Neural progenitor cell (in vitro differentiated cells): ENCODE measurements around the gene PBLD. TPM values are rescaled to one million over a fixed set of nuclear protein-coding genes. Genes with fewer than 3 reads are reported as not detected.

ENCODE experiments used
- DNase-seq: peaks from one replicate; pipeline ENCODE4 v3.0.0-alpha.2; 2016; ENCODE audit warnings: low spot score
- H2AFZ ChIP-seq: fragments of 200-600 bp; sonication (generic); replicated peaks from 2 replicates; pipeline ENCODE4 v1.6.1; 2016; ENCODE audit warnings: antibody characterized with exemption
- H3F3A ChIP-seq: fragments of 200-600 bp; sonication (generic); 2 replicates; pipeline ENCODE4 v1.6.1; 2016; ENCODE audit warnings: antibody characterized with exemption, low read depth
- H3K27ac ChIP-seq: fragments of 200-600 bp; sonication (generic); 2 replicates; pipeline ENCODE4 v1.5.1; 2016; ENCODE audit warnings: mild to moderate bottlenecking
- H3K27me3 ChIP-seq: fragments of 200-600 bp; sonication (generic); 2 replicates; pipeline ENCODE4 v1.6.1; 2016; ENCODE audit warnings: mild to moderate bottlenecking, moderate library complexity
- H3K36me3 ChIP-seq: fragments of 200-600 bp; sonication (generic); 2 replicates; pipeline ENCODE4 v1.5.1; 2016
- H3K4me1 ChIP-seq: fragments of 200-600 bp; sonication (generic); 2 replicates; pipeline ENCODE4 v1.6.1; 2016; ENCODE audit warnings: mixed run types
- H3K4me2 ChIP-seq: fragments of 200-600 bp; sonication (generic); 2 replicates; pipeline ENCODE4 v1.6.1; 2016
- H3K4me3 ChIP-seq: fragments of 200-600 bp; sonication (generic); 2 replicates; pipeline ENCODE4 v1.5.1; 2016
- H3K79me2 ChIP-seq: fragments of 200-600 bp; sonication (generic); 2 replicates; pipeline ENCODE4 v1.6.1; 2016; ENCODE audit warnings: low read depth
- H3K9ac ChIP-seq: fragments of 200-600 bp; sonication (generic); 2 replicates; pipeline ENCODE4 v1.6.1; 2016
- H3K9me3 ChIP-seq: fragments of 200-600 bp; sonication (generic); 2 replicates; pipeline ENCODE4 v1.5.1; 2016; ENCODE audit warnings: low read depth
- H4K20me1 ChIP-seq: fragments of 200-600 bp; sonication (generic); 2 replicates; pipeline ENCODE4 v1.6.1; 2016; ENCODE audit warnings: low read depth
- H3K27ac Mint-ChIP-seq: 3 replicates; pipeline ENCODE4 v1.8.0; 2021; ENCODE audit warnings: mixed read lengths
- H3K27me3 Mint-ChIP-seq: 2 replicates; pipeline ENCODE4 v1.8.0; 2022; ENCODE audit warnings: low read depth, mild to moderate bottlenecking, inconsistent platforms, moderate library complexity, mixed read lengths; ENCODE audit not compliant: insufficient read depth
- H3K36me3 Mint-ChIP-seq: 3 replicates; pipeline ENCODE4 v1.8.0; 2021; ENCODE audit warnings: mixed read lengths
- H3K4me1 Mint-ChIP-seq: 3 replicates; pipeline ENCODE4 v1.8.0; 2021; ENCODE audit warnings: mixed read lengths
- H3K4me3 Mint-ChIP-seq: 3 replicates; pipeline ENCODE4 v1.8.0; 2021; ENCODE audit warnings: mild to moderate bottlenecking, moderate library complexity, mixed read lengths
- H3K9me3 Mint-ChIP-seq: 3 replicates; pipeline ENCODE4 v1.8.0; 2020; ENCODE audit warnings: mixed read lengths
- EZH2 ChIP-seq: fragments of 200-600 bp; sonication (generic); IDR thresholded peaks from 2 replicates; pipeline ENCODE4 v1.6.1; 2017; ENCODE audit warnings: antibody characterized with exemption, mild to moderate bottlenecking, moderate library complexity
- EZH2phosphoT487 ChIP-seq: fragments of 200-600 bp; sonication (generic); IDR thresholded peaks from 2 replicates; pipeline ENCODE4 v1.6.1; 2017; ENCODE audit warnings: antibody characterized with exemption
- total RNA-seq: library from RNA; depleted of rRNA; stranded (reverse); fragments of >200 nt; gene quantifications from 2 replicates; pipeline ENCODE4 v1.2.3, GENCODE V29; 2015; ENCODE audit warnings: low replicate concordance
- TF ChIP-seq, protein P1 (sequence below): fragments of 200-600 bp; sonication (generic); IDR thresholded peaks from 2 replicates; pipeline ENCODE4 v1.5.1; 2017; ENCODE audit warnings: antibody characterized with exemption, mild to moderate bottlenecking

The PBLD gene
- total RNA-seq, 1 donor from 2014 or later, result 5.8 TPM

DNA sequence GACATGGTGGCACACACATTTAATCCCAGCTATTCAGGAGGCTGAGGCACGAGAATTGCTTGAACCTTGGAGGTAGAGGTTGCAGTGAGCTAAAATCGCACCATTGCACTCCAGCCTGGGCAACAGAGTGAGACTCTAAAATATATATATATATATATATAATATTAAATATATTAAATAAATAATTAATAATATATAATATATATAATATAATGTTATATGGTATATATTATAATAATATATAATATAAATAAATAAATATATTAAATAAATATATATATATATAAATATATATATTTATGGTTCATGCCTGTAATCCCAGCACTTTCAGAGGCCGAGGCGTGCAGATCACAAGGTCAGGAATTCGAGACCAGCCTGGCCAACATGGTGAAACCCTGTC, 33.9 kb upstream of the PBLD start:
- H3K4me3 ChIP-seq, result no peak overlapping the region
- H3K9me3 ChIP-seq, result no peaks in the 10 kb centered on the region
- no peak overlapping the region for H3K9ac ChIP-seq
- Mint-ChIP-seq H3K9me3 (peaks cover 9% of the 10 kb centered on the region), H3K4me3 (no peak overlapping the region), H3K27ac (no peak overlapping the region), H3K36me3 (peaks cover 20% of the 10 kb centered on the region), H3K4me1 (no peaks in the 10 kb centered on the region), H3K27me3 (peaks cover 2% of the 10 kb centered on the region)
- H2AFZ ChIP-seq, result no peak overlapping the region
- no peaks in the 10 kb centered on the region for H3K4me1 ChIP-seq
- no peaks in the 10 kb centered on the region for H4K20me1 ChIP-seq
- TF ChIP-seq EZH2phosphoT487, result no peak
- TF ChIP-seq, protein P1, sequence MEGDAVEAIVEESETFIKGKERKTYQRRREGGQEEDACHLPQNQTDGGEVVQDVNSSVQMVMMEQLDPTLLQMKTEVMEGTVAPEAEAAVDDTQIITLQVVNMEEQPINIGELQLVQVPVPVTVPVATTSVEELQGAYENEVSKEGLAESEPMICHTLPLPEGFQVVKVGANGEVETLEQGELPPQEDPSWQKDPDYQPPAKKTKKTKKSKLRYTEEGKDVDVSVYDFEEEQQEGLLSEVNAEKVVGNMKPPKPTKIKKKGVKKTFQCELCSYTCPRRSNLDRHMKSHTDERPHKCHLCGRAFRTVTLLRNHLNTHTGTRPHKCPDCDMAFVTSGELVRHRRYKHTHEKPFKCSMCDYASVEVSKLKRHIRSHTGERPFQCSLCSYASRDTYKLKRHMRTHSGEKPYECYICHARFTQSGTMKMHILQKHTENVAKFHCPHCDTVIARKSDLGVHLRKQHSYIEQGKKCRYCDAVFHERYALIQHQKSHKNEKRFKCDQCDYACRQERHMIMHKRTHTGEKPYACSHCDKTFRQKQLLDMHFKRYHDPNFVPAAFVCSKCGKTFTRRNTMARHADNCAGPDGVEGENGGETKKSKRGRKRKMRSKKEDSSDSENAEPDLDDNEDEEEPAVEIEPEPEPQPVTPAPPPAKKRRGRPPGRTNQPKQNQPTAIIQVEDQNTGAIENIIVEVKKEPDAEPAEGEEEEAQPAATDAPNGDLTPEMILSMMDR, result no peak
- TF ChIP-seq EZH2, result no peak
- H3K79me2 ChIP-seq, result no peaks in the 10 kb centered on the region
- no peak overlapping the region for H3K4me2 ChIP-seq
- no peak for DNase-seq
- H3K27me3 ChIP-seq, result no peaks in the 10 kb centered on the region
- H3F3A ChIP-seq, result peaks cover 7% of the 10 kb centered on the region
- no peak overlapping the region for H3K27ac ChIP-seq
- peaks cover 10% of the 10 kb centered on the region for H3K36me3 ChIP-seq

DNA sequence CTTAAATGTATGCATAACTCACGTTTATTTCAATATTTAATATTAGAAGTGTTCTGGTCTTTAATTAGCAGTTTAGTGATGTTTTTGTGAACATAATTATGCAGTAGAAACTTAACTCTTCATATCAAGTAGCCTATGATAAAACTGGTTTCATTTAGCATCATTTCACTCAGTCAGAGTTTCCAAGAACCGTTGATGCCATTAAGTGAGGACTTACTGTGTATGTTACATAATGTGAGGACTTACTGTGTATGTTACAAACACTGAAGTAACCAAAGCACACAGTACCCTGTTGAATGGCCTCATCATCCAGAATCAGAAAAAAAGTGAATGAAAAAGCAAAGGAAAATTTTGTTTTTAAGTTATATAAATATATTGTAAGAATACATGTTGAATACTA, 32.9 kb upstream of the PBLD start:
- no peaks in the 10 kb centered on the region for H3K79me2 ChIP-seq
- H3K27ac ChIP-seq, result no peak overlapping the region
- Mint-ChIP-seq H3K9me3 (peaks cover 3% of the 10 kb centered on the region), H3K4me3 (no peak overlapping the region), H3K4me1 (no peaks in the 10 kb centered on the region), H3K27me3 (peaks cover 2% of the 10 kb centered on the region), H3K27ac (no peak overlapping the region), H3K36me3 (peaks cover 15% of the 10 kb centered on the region)
- H2AFZ ChIP-seq, result no peak overlapping the region
- no peaks in the 10 kb centered on the region for H3K27me3 ChIP-seq
- H3K36me3 ChIP-seq, result peaks cover 14% of the 10 kb centered on the region
- no peaks in the 10 kb centered on the region for H3K4me1 ChIP-seq
- no peak overlapping the region for H3K4me3 ChIP-seq
- H3K9ac ChIP-seq, result no peak overlapping the region
- no peaks in the 10 kb centered on the region for H3K9me3 ChIP-seq
- no peak for DNase-seq
- H3K4me2 ChIP-seq, result no peak overlapping the region
- H3F3A ChIP-seq, result peaks cover 7% of the 10 kb centered on the region
- H4K20me1 ChIP-seq, result no peaks in the 10 kb centered on the region
- TF ChIP-seq, protein P1, result no peak
- TF ChIP-seq EZH2phosphoT487 (no peak), EZH2 (no peak)

DNA sequence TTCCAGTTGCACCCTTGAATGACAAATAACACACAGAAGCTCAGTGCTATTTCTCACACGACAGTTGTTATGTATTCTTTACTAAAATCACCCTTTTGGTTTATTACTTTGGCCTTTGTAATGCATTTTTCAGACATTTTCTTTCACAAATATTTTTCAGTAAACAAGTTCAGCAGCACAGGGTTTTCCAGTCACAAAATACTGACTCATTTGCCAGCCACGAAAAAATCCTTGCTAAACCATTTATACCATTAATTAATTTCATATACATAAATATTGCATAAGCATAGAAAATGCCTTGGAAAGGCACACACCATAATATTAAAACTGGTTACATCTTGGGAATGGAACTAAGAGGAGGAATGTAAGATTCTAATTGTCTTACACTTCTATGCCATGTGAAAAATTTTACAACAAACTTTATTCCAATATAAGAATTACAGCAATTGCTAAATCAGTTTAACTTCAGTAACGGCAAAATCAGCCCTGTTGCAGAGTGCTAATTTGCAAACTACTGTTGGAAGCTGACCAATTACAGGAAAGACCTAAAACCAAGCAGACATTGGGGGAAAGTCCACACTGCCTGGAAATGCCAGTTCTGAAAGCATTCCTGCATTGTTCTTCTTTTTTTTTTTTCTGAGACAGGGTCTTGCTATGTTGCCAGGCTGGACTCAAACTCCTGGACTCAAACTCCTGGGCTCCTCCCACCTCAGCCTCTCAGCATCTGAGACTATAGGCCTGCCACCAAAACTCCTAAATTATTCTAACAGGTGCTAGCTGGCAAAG, 31.6 kb upstream of the PBLD start:
- Histone ChIP-seq H2AFZ (no peak overlapping the region), H3K9ac (no peak overlapping the region), H3K4me2 (no peak overlapping the region), H3K36me3 (peaks cover 14% of the 10 kb centered on the region), H3K4me3 (no peak overlapping the region), H3K79me2 (no peaks in the 10 kb centered on the region), H3K27ac (no peak overlapping the region), H3K27me3 (no peaks in the 10 kb centered on the region), H3K9me3 (no peaks in the 10 kb centered on the region), H3F3A (peaks cover 7% of the 10 kb centered on the region), H4K20me1 (no peaks in the 10 kb centered on the region), H3K4me1 (no peaks in the 10 kb centered on the region)
- Mint-ChIP-seq H3K36me3 (peaks cover 12% of the 10 kb centered on the region), H3K27me3 (peaks cover 2% of the 10 kb centered on the region), H3K27ac (no peak overlapping the region), H3K9me3 (no peaks in the 10 kb centered on the region), H3K4me1 (no peaks in the 10 kb centered on the region), H3K4me3 (no peak overlapping the region)
- DNase-seq, result no peak
- no peak for TF ChIP-seq EZH2
- TF ChIP-seq EZH2phosphoT487, result no peak
- TF ChIP-seq, protein P1, result no peak
